ENCODE data around the gene KCNMA1. TPM values are rescaled to one million over a fixed set of nuclear protein-coding genes. Genes with fewer than 3 reads are reported as not detected.

Gene KCNMA1
- total RNA-seq, 1 experiment from 2014 or later, result 0.08 TPM

- no peak for DNase-seq (ENCODE audit: low spot score)
Observed at GRCh38 chr10:77163670-77164348, 473.8 kb downstream of the KCNMA1 start.

- DNase-seq (ENCODE audit: low spot score), result no peak
Observed at GRCh38 chr10:77162697-77163096, 474.9 kb downstream of the KCNMA1 start.

GRCh38 chr10:77160679-77161078, 476.9 kb downstream of the KCNMA1 start:
- no peak for DNase-seq (ENCODE audit: low spot score)

- DNase-seq (ENCODE audit: low spot score), result no peak
Observed at GRCh38 chr10:77159538-77160110, 478.0 kb downstream of the KCNMA1 start.

GRCh38 chr10:77158666-77159065, 478.9 kb downstream of the KCNMA1 start:
- DNase-seq (ENCODE audit: low spot score), result no peak

- DNase-seq (ENCODE audit: low spot score), result no peak
Observed at GRCh38 chr10:77157248-77158019, 480.2 kb downstream of the KCNMA1 start.

- DNase-seq (ENCODE audit: low spot score), result no peak
Observed at GRCh38 chr10:77156406-77156879, 481.2 kb downstream of the KCNMA1 start.

GRCh38 chr10:77152256-77152655, 485.4 kb downstream of the KCNMA1 start:
- DNase-seq (ENCODE audit: low spot score), result no peak

- DNase-seq (ENCODE audit: low spot score), result no peak
Observed at GRCh38 chr10:77151408-77151807, 486.2 kb downstream of the KCNMA1 start.

GRCh38 chr10:77149706-77150105, 487.9 kb downstream of the KCNMA1 start:
- no peak for DNase-seq (ENCODE audit: low spot score)

- DNase-seq (ENCODE audit: low spot score), result no peak
Observed at GRCh38 chr10:77149001-77149400, 488.6 kb downstream of the KCNMA1 start.

- DNase-seq (ENCODE audit: low spot score), result no peak
Observed at GRCh38 chr10:77147871-77148270, 489.7 kb downstream of the KCNMA1 start.

GRCh38 chr10:77146712-77147336, 490.8 kb downstream of the KCNMA1 start:
- no peak for DNase-seq (ENCODE audit: low spot score)

- no peak for DNase-seq (ENCODE audit: low spot score)
Observed at GRCh38 chr10:77144656-77145055, 493.0 kb downstream of the KCNMA1 start.

- DNase-seq (ENCODE audit: low spot score), result no peak
Observed at GRCh38 chr10:77139252-77140160, 498.1 kb downstream of the KCNMA1 start.

GRCh38 chr10:77138541-77138940, 499.1 kb downstream of the KCNMA1 start:
- DNase-seq (ENCODE audit: low spot score), result no peak

- no peak for DNase-seq (ENCODE audit: low spot score)
Observed at GRCh38 chr10:77135555-77135954, 502.1 kb downstream of the KCNMA1 start.

- no peak for DNase-seq (ENCODE audit: low spot score)
Observed at GRCh38 chr10:77131214-77131613, 506.4 kb downstream of the KCNMA1 start.

- DNase-seq (ENCODE audit: low spot score), result no peak
Observed at GRCh38 chr10:77127243-77127642, 510.4 kb downstream of the KCNMA1 start.

GRCh38 chr10:77125231-77125630, 512.4 kb downstream of the KCNMA1 start:
- DNase-seq (ENCODE audit: low spot score), result no peak

GRCh38 chr10:77123330-77123729, 514.3 kb downstream of the KCNMA1 start:
- DNase-seq (ENCODE audit: low spot score), result no peak
